Activated CD8-positive, alpha-beta memory T cell treated with anti-CD3 and anti-CD28 coated beads for 24 hours (primary cell): ENCODE results near the gene CD1B.
"Not testable (repeated sequence)": the region's sequence is repeated elsewhere in the genome, so short reads cannot be mapped to it uniquely, and the experiment has no call there.

Experiments used
- DNase-seq: peaks from one replicate; pipeline ENCODE4 v3.0.0-alpha.2; 2020

Gene CD1B

DNA sequence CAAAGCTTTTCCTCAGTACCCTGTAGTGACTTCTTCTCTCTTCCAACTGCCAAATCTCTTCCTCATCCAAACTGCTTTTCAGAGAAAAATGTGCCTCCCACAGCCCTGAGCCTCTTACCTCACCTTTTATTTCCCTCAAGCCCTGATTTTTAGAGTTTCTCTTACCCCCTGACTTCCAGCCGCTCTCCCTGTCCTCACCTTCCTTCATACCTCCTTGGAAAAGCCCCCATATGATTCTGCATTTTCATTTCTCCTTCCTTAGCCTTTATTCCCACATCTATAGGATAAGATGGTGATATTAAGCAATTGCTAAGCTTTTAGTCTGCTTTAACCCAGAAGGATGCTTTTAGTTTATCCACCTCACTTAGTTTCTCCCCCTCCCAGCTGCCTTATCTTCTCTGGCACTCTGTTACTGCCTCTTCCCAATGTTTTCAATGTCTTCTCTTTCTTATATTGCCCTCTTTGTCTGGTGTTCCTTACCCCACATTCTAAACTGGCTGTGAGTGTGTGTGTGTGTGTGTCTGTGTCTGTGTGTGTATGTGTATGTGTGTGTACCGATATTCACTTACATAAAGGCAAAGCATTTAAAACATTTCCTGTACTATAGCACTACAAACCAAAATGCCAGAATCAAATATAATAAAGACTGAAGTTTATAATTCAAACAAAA is at the start of gene CD1B:
Gene CD1B (minus strand): TSS at position 51 of the 670 bp plus-strand sequence. CDS start 108 bp downstream, outside the sequence.
- DNase-seq, result no peak

GRCh38 chr1:158374860-158375259 is 43.5 kb upstream of the CD1B start:
- DNase-seq, result no peak

DNA sequence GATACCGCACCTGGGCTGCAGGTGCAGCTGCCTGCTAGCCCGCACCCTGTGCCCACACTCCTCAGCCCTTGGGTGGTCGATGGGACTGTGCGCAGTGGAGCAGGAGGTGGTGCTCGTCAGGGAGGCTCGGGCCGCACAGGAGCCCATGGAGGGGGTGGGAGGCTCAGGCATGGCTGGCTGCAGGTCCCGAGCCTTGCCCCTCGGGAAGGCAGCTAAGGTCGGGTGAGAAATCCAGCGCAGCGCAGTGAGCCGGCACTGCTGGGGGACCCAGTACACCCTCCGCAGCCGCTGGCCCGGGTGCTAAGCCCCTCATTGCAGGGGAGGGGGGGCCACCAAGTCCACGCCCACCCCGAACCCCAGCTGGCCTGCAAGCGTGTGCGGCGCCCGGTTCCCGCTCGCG is 42.8 kb upstream of the CD1B start:
- not testable (repeated sequence) for DNase-seq

GRCh38 chr1:158371188-158371953 is 40.0 kb upstream of the CD1B start:
- no peak for DNase-seq

DNA sequence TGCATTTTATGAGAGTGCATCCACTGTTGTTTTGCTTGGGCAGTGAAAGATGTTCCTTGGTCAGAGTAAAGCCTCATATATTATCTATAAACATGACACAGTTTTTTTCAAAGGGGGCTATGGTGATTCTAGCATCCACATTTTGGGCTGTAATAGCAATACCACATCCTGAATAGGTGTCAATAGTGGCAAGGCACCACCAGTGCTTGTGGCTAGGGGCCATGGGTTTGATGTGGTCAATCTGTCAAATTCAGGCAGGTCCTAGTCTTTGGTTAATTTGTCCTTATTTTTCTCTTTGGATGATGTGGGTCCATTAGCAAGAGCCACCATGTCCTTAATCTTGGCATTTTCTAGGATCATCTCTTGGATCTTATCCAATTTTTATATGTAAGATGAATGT is 35.5 kb upstream of the CD1B start:
- no peak for DNase-seq

- DNase-seq, result no peak
These were observed 31.6 kb upstream of the CD1B start for GRCh38 chr1:158362941-158363340.

- DNase-seq, result no peak
These were observed 31.2 kb upstream of the CD1B start for GRCh38 chr1:158362482-158362881.

- DNase-seq, result no peak
These were observed 26.1 kb upstream of the CD1B start for GRCh38 chr1:158357441-158357840.

DNA sequence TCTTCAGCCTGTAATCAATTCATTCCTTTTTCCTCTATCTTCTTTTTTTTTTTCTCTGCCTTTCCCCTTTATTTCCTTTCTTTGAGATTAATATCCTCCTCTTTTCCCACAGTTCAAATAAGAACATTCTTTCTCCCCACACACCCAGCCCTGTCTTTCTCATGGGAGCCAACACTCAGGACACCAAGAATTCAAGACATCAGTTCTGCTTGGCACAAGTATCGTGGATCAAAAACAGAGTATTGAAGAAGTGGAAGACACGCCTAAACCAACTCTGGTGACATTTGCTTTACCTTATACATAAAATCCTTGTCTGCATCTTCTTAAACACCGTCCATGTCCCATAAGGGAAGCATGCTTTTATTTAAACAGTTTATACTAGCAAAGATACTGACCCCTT is 25.3 kb upstream of the CD1B start:
- no peak for DNase-seq

- no peak for DNase-seq
These were observed 24.5 kb upstream of the CD1B start for GRCh38 chr1:158355773-158356285.

DNA sequence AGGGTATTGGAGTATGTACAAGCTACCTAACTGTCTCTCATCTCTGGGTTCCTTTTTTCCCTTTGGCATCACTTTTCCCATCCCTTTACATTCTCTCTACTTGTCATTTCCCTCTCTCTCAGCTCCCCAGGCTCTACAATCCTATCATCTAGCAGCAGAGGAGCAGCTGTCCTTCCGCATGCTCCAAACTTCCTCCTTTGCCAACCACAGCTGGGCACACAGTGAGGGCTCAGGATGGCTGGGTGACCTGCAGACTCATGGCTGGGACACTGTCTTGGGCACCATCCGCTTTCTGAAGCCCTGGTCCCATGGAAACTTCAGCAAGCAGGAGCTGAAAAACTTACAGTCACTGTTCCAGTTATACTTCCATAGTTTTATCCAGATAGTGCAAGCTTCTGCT is 22.9 kb upstream of the CD1B start:
- no peak for DNase-seq

GRCh38 chr1:158353303-158354075 is 22.2 kb upstream of the CD1B start, which contains the start of gene CD1E:
Gene CD1E, plus strand, starts transcription at chr1:158353894. Its CDS starts 95 bp downstream, at chr1:158353989.
- DNase-seq, result no peak

GRCh38 chr1:158348946-158349345 is 17.6 kb upstream of the CD1B start:
- not testable (repeated sequence) for DNase-seq

DNA sequence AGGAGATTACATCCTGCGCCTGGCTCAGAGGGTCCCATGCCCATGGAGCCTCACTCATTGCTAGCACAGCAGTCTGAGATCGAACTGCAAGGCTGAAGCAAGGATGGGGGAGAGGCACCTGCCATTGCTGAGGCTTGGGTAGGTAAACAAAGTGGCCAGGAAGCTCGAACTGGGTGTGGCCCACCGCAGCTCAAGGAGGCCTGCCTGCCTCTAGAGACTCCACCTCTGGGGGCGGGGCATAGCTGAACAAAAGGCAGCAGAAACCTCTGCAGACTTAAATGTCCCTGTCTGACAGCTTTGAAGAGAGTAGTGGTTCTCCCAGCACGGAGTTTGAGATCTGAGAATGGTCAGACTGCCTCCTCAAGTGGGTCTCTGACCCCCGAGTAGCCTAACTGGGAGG is 5.1 kb upstream of the CD1B start:
- not testable (repeated sequence) for DNase-seq

- no peak for DNase-seq
These were observed 3.8 kb upstream of the CD1B start for GRCh38 chr1:158335213-158335532.

- no peak for DNase-seq
These were observed 3.3 kb upstream of the CD1B start for GRCh38 chr1:158334526-158335212.

DNA sequence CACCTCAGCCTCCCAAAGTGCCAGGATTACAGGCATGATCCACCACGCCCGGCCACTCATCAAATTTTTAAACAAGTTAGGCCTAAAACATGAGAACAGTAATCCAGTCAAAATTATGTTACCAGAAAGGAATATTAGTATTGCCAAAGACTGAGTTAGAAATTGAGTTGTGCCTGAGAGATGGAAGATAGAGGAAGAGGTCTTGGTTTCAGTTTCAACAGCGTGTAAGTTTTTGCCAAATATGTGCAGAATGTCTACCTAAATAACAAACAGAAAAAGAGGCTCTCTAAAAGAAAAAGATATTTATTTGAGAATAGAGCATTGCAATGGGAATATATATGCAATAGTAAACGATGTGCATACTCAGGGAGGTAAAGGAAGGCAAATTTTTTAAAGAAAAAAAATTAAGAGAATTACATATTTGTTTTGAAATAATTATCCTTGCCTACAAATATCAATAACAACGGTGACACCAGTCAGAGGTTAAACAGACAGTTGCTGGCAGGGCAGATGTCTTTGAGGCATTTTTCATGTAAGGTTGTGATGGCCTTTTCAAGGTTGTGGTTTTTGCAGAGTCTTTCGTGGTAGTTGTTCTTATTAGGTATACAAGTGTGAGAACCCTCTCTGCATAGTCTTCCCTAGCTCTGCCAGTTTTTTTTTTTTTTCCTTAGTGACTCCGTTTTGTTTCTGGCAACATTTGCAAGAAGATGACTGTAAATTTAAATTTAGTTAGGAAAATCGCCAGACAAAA is 2.2 kb upstream of the CD1B start:
- DNase-seq, result no peak

DNA sequence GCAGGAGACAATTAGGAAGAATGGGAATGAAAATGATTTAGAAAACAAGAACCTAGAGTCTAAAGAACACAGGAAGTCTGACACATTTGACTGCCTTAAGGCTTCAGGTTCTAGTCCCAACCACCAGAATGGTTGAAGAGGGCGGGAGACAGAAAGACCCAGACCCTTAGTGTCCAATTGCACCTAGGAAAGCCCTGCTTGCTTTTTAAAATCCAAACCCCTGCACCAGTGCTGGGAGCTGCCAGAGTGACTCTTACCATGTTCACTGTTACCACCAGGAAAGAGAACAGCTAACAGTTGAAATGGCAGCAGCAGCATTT is 265 bp downstream of the CD1B start:
- DNase-seq, result no peak

- DNase-seq, result no peak
These were observed 783 bp downstream of the CD1B start for GRCh38 chr1:158330391-158331105.

DNA sequence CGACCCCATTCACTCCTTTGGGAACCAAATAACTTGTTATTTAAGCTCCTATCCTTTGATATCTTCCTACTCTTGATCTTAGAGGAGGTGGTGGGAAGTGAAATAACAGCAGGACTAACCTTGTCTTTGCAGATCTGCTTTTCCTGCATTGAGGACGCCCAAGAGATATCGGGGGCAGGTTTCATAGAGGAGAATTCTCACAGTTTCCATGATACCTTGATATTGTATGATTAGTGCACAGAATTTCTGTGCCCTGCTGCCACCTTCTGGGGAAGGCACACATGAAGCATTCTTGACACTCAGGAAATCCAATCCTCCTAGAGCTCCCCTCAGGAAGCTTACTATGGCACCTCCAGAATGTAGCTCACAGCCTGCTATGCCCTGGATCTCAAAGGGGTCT is 1.6 kb downstream of the CD1B start:
- DNase-seq, result no peak

GRCh38 chr1:158329300-158329699 is 2.0 kb downstream of the CD1B start:
- DNase-seq, result no peak

GRCh38 chr1:158328426-158328825 is 2.9 kb downstream of the CD1B start:
- DNase-seq, result no peak
